ENCODE data around the gene MTF2. TPM values are rescaled to one million over a fixed set of nuclear protein-coding genes. Genes with fewer than 3 reads are reported as not detected.
"Not testable (repeated sequence)": the region's sequence is repeated elsewhere in the genome, so short reads cannot be mapped to it uniquely, and the experiment has no call there.

MTF2 gene
- polyA plus RNA-seq (2013, experiment 1 of 2), result 55.2 TPM
- polyA plus RNA-seq (2013, experiment 2 of 2), result 68.5 TPM

DNA sequence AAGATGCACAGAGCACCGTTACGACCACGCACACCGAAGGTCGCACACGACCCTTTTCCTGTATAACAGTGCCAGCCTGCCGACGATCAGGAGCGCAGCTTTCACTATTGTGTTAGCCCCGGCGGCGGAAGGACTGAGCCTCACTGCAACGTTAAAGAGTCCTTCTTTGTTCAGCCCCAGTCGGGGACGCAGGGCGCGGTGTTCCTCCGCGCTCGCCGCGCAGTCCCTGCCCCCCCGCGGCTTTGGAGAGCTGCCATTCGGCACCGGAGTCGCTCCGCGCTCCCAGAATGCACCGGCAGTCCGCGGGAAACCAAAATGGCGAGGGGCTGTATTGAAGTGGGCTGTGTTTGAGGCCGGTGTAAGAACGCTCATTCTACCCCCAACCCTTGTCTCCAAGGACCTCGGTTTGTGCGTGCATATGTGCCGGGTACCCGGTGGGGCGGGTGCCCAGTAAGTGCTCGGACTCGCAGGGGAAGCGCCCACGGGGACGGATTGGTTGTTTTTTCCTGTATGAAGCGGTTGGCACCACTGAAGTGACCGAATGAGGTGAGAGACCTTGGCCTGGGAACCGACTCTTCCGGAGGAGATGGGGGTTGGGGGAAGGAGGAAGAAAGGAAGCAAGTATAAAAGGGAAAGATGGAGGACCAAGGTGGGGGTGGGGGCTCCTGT, at the start of gene MTF2:
MTF2 (plus strand) TSS at position 298 of the 669 bp plus-strand sequence; CDS start at position 542, 244 bp downstream.
- peaks cover 31% of the 10 kb centered on the region for H3K36me3 ChIP-seq (ENCODE audit: insufficient read depth, low read length)
- H3K27me3 ChIP-seq (ENCODE audit: insufficient read depth, low read length), result no peaks in the 10 kb centered on the region
- peak within 1 kb of the TSS; percentile 94 for H3K27ac ChIP-seq (ENCODE audit: low read depth, low read length)
- H3K9me3 ChIP-seq (ENCODE audit: insufficient read depth, low read depth, low read length), result peaks cover 13% of the 10 kb centered on the region
- peak within 1 kb of the TSS; percentile 86 for H3K4me3 ChIP-seq (ENCODE audit: low read length)
- peaks cover 18% of the 10 kb centered on the region for H3K4me1 ChIP-seq (ENCODE audit: insufficient read depth, low read length)
- peak within 1 kb of the TSS; percentile 98 for H3K9ac ChIP-seq (ENCODE audit: low read depth, low read length)
- under 1% methylated on average over 49 of the region's 49 CpGs for WGBS

DNA sequence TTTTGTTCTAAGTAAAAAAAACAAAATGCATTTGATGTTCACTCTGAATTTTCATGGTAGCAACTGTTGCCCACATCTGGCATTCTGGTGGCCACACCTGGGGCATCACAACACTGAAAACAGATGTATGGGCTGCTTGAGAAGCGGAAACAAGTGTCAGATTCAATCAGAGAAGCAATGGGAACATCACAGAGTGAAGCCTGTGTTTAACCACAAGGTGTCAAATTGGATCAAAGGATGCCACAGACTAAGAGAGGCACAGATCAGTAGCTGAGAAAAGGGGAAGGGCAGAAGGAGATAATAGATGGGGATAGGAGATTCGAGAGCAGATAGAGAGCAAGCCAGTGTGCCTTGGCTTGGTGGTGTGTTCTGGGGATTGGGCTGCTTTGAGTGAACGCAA, 49.8 kb upstream of the MTF2 start:
- WGBS, result 79% methylated on average over 3 of the region's 3 CpGs
- H3K4me1 ChIP-seq (ENCODE audit: insufficient read depth, low read length), result no peaks in the 10 kb centered on the region
- H3K9me3 ChIP-seq (ENCODE audit: insufficient read depth, low read depth, low read length), result no peaks in the 10 kb centered on the region
- H3K27me3 ChIP-seq (ENCODE audit: insufficient read depth, low read length), result no peaks in the 10 kb centered on the region
- no peaks in the 10 kb centered on the region for H3K36me3 ChIP-seq (ENCODE audit: insufficient read depth, low read length)
- H3K27ac ChIP-seq (ENCODE audit: low read depth, low read length), result no peak overlapping the region
- H3K9ac ChIP-seq (ENCODE audit: low read depth, low read length), result no peak overlapping the region
- H3K4me3 ChIP-seq (ENCODE audit: low read length), result no peak overlapping the region

DNA sequence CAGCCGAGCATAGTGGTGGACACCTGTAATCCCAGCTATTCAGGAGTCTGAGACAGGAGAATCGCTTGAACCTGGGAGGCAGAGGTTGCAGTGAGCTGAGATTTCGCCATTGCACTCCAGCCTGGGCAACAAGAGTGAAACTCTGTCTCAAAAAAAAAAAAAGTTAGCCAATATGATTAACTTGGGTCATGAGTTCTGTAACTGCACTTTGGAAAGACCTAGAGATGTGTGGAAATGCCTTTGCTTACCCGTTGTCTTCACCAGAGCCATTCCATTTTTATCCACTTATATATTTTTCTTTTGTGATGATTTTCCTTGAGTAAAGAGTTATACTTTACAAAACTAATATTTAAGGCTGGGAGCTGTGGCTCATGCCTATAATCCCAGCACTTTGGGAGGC, 48.9 kb upstream of the MTF2 start:
- 90% methylated on average over 3 of the region's 4 CpGs for WGBS
- H3K4me1 ChIP-seq (ENCODE audit: insufficient read depth, low read length); H3K9ac ChIP-seq (ENCODE audit: low read depth, low read length); H3K36me3 ChIP-seq (ENCODE audit: insufficient read depth, low read length); H3K9me3 ChIP-seq (ENCODE audit: insufficient read depth, low read depth, low read length); H3K4me3 ChIP-seq (ENCODE audit: low read length); H3K27me3 ChIP-seq (ENCODE audit: insufficient read depth, low read length); H3K27ac ChIP-seq (ENCODE audit: low read depth, low read length): not testable (repeated sequence)

DNA sequence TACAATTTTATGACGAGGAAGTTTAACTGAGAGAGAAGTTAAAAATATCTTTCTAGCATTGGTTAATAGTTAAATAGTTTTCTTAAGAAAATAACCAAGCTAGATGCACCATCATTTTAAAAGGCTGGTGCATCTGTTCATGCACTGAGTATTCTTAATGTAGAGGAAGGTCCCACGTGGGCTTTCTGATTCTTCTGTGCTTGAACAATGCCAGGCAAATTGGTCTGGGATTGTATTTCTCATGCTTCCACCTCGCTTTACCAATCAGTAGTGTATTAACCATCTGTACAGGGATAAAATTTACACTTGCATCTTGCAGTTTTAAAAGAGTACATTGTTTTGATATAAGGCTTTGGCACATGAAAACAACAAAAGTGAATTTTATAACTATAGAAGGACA, 47.4 kb upstream of the MTF2 start:
- H3K9me3 ChIP-seq (ENCODE audit: insufficient read depth, low read depth, low read length), result no peaks in the 10 kb centered on the region
- H3K27me3 ChIP-seq (ENCODE audit: insufficient read depth, low read length), result no peaks in the 10 kb centered on the region
- no peaks in the 10 kb centered on the region for H3K4me1 ChIP-seq (ENCODE audit: insufficient read depth, low read length)
- H3K27ac ChIP-seq (ENCODE audit: low read depth, low read length), result no peak overlapping the region
- 97% methylated on average over 3 of the region's 3 CpGs for WGBS
- H3K36me3 ChIP-seq (ENCODE audit: insufficient read depth, low read length), result no peaks in the 10 kb centered on the region
- H3K9ac ChIP-seq (ENCODE audit: low read depth, low read length), result no peak overlapping the region
- no peak overlapping the region for H3K4me3 ChIP-seq (ENCODE audit: low read length)

DNA sequence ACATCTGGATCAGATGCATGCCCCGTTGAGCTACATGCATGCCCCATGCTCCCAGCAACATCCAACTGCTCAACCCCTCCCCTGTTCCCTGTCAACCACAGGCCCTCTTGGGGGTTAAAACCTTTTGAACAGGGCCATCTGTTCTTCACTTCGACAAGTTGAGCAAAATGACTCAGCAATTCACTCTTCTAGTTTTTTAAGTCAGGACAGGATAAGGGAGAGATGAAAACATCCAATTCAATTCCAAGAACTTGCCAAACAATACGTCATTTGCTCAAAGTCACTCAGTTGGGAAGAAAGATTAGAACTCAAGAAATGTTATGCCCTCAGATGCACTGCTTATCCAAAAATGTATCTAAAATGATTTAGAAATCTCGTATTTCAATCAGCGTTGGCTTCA, 46.1 kb upstream of the MTF2 start:
- Histone ChIP-seq H3K27ac (ENCODE audit: low read depth, low read length) (no peak overlapping the region), H3K27me3 (ENCODE audit: insufficient read depth, low read length) (no peaks in the 10 kb centered on the region)

DNA sequence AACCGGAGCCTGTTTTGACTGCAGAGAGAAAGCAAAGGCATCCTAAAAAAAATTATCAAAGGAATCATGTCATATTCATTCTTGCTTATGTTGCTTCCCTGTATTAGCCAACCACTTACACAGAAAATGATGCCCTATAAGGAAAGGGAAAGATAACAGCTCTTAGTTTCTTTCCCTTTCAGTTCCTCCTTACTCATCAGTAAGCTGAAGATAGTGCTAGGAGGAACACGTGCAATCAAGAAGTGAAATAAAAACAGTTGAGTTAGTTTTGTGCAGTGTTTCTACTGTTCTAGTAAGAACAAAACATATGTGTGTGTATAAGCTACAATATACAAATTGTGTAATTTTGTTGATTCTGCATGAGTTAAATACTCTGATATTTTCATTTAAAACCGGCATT, 45.3 kb upstream of the MTF2 start:
- no peak overlapping the region for H3K4me3 ChIP-seq (ENCODE audit: low read length)
- H3K36me3 ChIP-seq (ENCODE audit: insufficient read depth, low read length), result no peaks in the 10 kb centered on the region
- no peaks in the 10 kb centered on the region for H3K27me3 ChIP-seq (ENCODE audit: insufficient read depth, low read length)
- WGBS, result 84% methylated on average over 1 of the region's 3 CpGs
- H3K27ac ChIP-seq (ENCODE audit: low read depth, low read length), result no peak overlapping the region
- H3K9ac ChIP-seq (ENCODE audit: low read depth, low read length), result no peak overlapping the region
- no peaks in the 10 kb centered on the region for H3K9me3 ChIP-seq (ENCODE audit: insufficient read depth, low read depth, low read length)
- no peaks in the 10 kb centered on the region for H3K4me1 ChIP-seq (ENCODE audit: insufficient read depth, low read length)

More for the DNA sequence above, 46.1 kb upstream of the MTF2 start:
- no peak overlapping the region for H3K9ac ChIP-seq (ENCODE audit: low read depth, low read length)
- no peaks in the 10 kb centered on the region for H3K36me3 ChIP-seq (ENCODE audit: insufficient read depth, low read length)
- H3K4me1 ChIP-seq (ENCODE audit: insufficient read depth, low read length), result no peaks in the 10 kb centered on the region
- 83% methylated on average over 5 of the region's 5 CpGs for WGBS
- no peak overlapping the region for H3K4me3 ChIP-seq (ENCODE audit: low read length)
- H3K9me3 ChIP-seq (ENCODE audit: insufficient read depth, low read depth, low read length), result no peaks in the 10 kb centered on the region

DNA sequence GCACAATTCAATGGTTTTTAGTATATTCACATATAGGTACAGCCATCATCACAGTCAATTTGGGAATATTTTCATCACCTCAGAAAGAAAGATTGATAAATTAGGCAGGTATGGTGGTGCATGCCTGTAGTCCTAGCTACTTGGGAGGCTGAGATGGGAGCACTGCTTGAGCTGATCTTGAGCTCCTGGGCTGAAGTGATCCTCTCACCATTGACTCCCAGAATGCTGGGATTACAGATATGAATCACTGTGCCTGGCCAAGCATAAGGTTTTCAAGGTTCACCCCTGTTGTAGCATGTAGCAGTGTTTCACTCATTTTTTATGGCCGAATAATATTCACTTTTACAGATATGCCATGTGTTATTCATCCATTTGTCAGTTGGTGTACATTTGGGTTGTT, 44.7 kb upstream of the MTF2 start:
- Histone ChIP-seq H3K4me1 (ENCODE audit: insufficient read depth, low read length) (no peaks in the 10 kb centered on the region), H3K4me3 (ENCODE audit: low read length) (no peak overlapping the region), H3K27me3 (ENCODE audit: insufficient read depth, low read length) (no peaks in the 10 kb centered on the region), H3K27ac (ENCODE audit: low read depth, low read length) (no peak overlapping the region), H3K36me3 (ENCODE audit: insufficient read depth, low read length) (no peaks in the 10 kb centered on the region), H3K9me3 (ENCODE audit: insufficient read depth, low read depth, low read length) (no peaks in the 10 kb centered on the region), H3K9ac (ENCODE audit: low read depth, low read length) (no peak overlapping the region)
- 83% methylated on average over 1 of the region's 1 CpG for WGBS

DNA sequence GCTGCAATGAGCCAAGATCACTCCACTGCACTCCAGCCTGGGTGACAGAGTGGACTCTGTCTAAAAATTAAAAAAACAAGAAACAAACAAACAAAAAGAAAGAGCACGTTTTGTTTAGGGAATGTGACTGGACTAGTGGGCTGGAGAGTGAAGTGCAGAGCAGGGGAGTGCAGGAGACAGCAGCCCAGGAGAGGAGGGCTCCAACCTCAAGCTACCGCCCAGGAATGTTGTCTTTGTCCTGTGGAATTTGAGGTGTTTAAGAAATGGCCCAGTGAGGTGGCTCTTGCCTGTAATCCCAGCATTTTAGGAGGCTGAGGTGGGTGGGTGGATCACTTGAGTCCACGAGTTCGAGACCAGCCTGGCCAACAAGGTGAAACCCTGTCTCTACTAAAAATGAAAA, 42.4 kb upstream of the MTF2 start:
- WGBS, result 82% methylated on average over 4 of the region's 4 CpGs
- no peaks in the 10 kb centered on the region for H3K36me3 ChIP-seq (ENCODE audit: insufficient read depth, low read length)
- H3K27ac ChIP-seq (ENCODE audit: low read depth, low read length), result no peak overlapping the region
- no peak overlapping the region for H3K4me3 ChIP-seq (ENCODE audit: low read length)
- no peaks in the 10 kb centered on the region for H3K4me1 ChIP-seq (ENCODE audit: insufficient read depth, low read length)
- no peaks in the 10 kb centered on the region for H3K9me3 ChIP-seq (ENCODE audit: insufficient read depth, low read depth, low read length)
- no peak overlapping the region for H3K9ac ChIP-seq (ENCODE audit: low read depth, low read length)
- no peaks in the 10 kb centered on the region for H3K27me3 ChIP-seq (ENCODE audit: insufficient read depth, low read length)

DNA sequence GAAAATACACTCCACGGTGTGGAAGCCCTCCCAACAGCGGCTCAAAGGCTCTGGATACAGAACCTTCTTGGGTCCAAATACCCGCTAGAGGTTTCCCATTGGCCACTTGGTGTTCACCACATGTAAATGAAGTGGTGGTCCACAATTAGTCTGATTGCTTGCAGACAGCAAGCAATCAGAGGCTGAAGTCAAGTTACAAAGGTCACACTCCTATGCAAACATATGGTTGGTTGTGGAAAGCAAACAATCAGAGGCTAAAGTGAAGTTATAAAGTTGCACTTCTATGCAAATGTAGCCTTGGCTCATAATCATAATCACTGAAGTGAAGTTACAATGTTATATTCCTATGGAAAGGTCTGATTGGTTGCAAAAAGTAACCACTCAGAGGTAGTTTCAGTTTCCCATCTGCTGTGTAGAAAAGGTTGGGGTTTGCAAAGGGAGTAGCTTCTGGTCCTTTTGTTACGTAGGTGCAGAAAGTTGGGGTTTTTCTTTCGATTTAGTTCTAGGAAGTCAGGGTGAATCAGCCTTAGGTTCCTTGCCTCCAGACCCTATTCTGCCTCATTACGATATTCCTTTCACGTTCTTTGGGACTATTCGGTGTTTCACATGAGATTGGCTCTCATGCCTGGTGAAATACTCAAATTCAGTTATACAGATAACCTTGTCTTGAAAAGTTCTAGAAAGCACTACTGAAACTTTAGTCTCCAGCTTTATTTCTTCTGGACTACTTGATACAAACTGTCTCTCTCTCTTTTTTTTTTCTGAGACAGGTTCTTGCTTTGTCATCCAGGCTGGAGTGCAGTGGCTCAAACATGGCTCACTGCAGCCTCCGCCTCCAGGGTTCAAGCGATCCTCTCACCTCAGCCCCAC, 36.7 kb upstream of the MTF2 start:
- Histone ChIP-seq H3K27me3 (ENCODE audit: insufficient read depth, low read length) (no peaks in the 10 kb centered on the region), H3K9ac (ENCODE audit: low read depth, low read length) (no peak overlapping the region), H3K27ac (ENCODE audit: low read depth, low read length) (no peak overlapping the region), H3K9me3 (ENCODE audit: insufficient read depth, low read depth, low read length) (no peaks in the 10 kb centered on the region), H3K36me3 (ENCODE audit: insufficient read depth, low read length) (no peaks in the 10 kb centered on the region), H3K4me3 (ENCODE audit: low read length) (no peak overlapping the region), H3K4me1 (ENCODE audit: insufficient read depth, low read length) (no peaks in the 10 kb centered on the region)
- WGBS, result 74% methylated on average over 10 of the region's 10 CpGs

DNA sequence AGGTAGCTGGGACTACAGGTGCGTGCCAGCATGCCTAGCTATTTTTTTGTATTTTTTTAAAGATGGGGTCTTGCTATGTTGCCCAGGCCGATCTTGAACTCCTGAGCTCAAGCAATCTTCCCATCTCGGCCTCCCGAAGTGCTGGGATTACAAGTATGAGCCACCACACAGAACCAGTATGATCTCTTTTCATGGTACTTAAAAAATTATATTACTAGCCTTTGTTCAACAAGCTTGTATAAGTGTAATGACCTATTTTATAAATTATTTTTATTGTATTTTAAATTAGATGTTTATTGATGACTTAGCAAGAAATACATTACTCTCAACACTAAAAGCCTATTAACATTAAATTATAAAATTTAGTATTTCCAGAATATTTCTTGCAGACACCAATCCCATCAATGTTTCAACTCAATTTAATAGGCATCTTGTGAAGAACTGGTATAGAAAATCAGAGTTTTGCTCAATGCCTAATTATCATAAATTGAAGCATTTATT, 36.0 kb upstream of the MTF2 start:
- no peaks in the 10 kb centered on the region for H3K4me1 ChIP-seq (ENCODE audit: insufficient read depth, low read length)
- H3K27ac ChIP-seq (ENCODE audit: low read depth, low read length), result no peak overlapping the region
- H3K27me3 ChIP-seq (ENCODE audit: insufficient read depth, low read length), result no peaks in the 10 kb centered on the region
- 94% methylated on average over 4 of the region's 4 CpGs for WGBS
- no peak overlapping the region for H3K4me3 ChIP-seq (ENCODE audit: low read length)
- no peak overlapping the region for H3K9ac ChIP-seq (ENCODE audit: low read depth, low read length)
- H3K36me3 ChIP-seq (ENCODE audit: insufficient read depth, low read length), result no peaks in the 10 kb centered on the region
- no peaks in the 10 kb centered on the region for H3K9me3 ChIP-seq (ENCODE audit: insufficient read depth, low read depth, low read length)

DNA sequence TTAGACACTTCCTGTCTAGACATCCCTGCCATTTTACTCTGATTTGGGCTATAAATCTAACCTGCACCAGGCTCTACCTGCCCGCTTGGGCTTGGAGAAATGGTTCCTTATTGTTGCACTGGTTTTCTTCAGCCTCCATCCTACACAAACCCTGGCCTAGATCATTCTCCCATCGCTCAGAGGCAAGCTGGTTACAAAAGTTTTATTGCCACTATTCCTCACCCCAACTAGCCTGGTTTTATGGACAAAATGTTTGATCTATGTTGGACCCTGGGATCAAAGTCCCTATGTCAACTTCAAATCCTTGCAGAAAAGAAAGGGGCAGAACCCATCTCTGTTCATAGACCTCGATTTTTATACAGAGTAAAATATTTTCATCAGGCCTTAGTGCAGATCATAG, 31.5 kb upstream of the MTF2 start:
- Histone ChIP-seq H3K4me3 (ENCODE audit: low read length) (no peak overlapping the region), H3K9ac (ENCODE audit: low read depth, low read length) (no peak overlapping the region), H3K27ac (ENCODE audit: low read depth, low read length) (no peak overlapping the region), H3K9me3 (ENCODE audit: insufficient read depth, low read depth, low read length) (no peaks in the 10 kb centered on the region), H3K36me3 (ENCODE audit: insufficient read depth, low read length) (no peaks in the 10 kb centered on the region), H3K27me3 (ENCODE audit: insufficient read depth, low read length) (no peaks in the 10 kb centered on the region), H3K4me1 (ENCODE audit: insufficient read depth, low read length) (no peaks in the 10 kb centered on the region)
- 100% methylated on average over 2 of the region's 3 CpGs for WGBS
